Activated T-cell treated with anti-CD3 and anti-CD28 coated beads, Interleukin-2, amount 50 U/mL, for 4 hours (primary cell): ENCODE results near the gene FBN3. TPM values are rescaled to one million over a fixed set of nuclear protein-coding genes. Genes with fewer than 3 reads are reported as not detected.

Source experiments
- ATAC-seq, 2 donors: fragments of 200-7000 bp; cut with Tn5 transposase; one replicate each; pipeline ENCODE4 v1.10.0; 2021
- DNase-seq: peaks from one replicate; pipeline ENCODE4 v3.0.0-alpha.2; 2020
- H3K27me3 Mint-ChIP-seq: one replicate; pipeline ENCODE4 v1.8.0; 2021; ENCODE audit warnings: low read depth, mixed read lengths
- H3K36me3 Mint-ChIP-seq: one replicate; pipeline ENCODE4 v1.8.0; 2022; ENCODE audit warnings: mixed read lengths; ENCODE audit not compliant: insufficient read depth
- H3K4me1 Mint-ChIP-seq: one replicate; pipeline ENCODE4 v1.8.0; 2021; ENCODE audit warnings: low read depth, mixed read lengths
- H3K4me3 Mint-ChIP-seq: one replicate; pipeline ENCODE4 v1.8.0; 2021; ENCODE audit warnings: mild to moderate bottlenecking, moderate library complexity, mixed read lengths
- H3K9me3 Mint-ChIP-seq: one replicate; pipeline ENCODE4 v1.8.0; 2021; ENCODE audit warnings: mixed read lengths
- total RNA-seq, 3 donors: library from RNA; stranded (reverse); gene quantifications; one replicate each; pipeline ENCODE4 v1.2.1, GENCODE V29; 2021

Gene FBN3
- total RNA-seq, 3 donors from 2014 or later: 0.03 TPM; not detected in 2

DNA sequence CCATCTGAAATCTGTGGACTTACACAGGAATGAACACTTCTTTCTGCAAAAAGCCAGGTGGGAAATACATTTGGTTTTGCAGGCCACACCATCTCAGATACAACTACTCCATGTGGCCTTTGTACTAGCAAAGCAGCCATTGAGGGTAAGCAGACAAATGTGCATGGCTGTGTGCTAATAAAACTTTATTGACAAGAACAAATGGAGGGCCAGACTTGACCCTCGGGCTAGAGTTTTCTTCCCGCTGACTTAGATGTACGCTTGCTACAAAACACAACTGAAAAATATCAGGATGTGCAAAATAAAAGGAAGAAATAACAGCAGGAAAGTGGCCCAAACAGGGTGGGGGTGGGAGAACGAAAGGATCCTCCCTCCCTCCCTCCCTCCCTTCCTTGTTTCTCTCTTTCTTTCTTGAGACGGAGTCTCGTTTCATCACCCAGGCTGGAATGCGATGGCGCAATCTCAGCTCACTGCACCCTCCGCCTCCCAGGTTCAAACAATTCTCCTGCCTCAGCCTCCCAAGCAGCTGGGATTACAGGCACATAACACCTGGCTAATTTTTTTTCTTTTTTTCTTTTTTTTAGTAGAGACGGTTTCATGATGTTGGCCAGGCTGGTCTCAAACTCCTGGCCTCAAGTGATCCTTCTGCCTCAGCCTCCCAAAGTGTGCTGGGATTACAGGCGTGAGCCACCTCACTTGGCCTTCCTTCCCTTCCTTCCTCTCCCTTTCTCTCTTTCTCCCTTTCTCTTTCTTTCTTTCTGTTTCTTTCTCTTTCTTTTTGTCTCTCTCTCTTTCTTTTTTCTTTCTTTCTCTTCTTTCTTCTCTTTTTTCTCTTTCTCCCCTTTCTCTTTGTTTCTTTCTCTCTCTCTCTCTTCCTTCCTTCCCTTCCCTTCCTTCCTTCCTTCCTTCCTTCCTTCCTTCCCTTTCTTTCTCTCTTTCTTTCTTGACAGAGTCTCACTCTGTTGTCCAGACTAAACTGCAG lies 67.5 kb downstream of the FBN3 start:
- no peaks in the 10 kb centered on the region for H3K4me1 Mint-ChIP-seq
- H3K9me3 Mint-ChIP-seq: no peaks in the 10 kb centered on the region
- no peaks in the 10 kb centered on the region for H3K36me3 Mint-ChIP-seq

GRCh38 chr19:8080832-8081231 lies 68.6 kb downstream of the FBN3 start:
- no peaks in the 10 kb centered on the region for H3K4me1 Mint-ChIP-seq
- H3K9me3 Mint-ChIP-seq: no peaks in the 10 kb centered on the region
- H3K36me3 Mint-ChIP-seq: no peaks in the 10 kb centered on the region
- ATAC-seq (no peak), DNase-seq (no peak)
- no peak overlapping the region for H3K4me3 Mint-ChIP-seq
- H3K27me3 Mint-ChIP-seq: peaks cover 7% of the 10 kb centered on the region

More for the DNA sequence above, 67.5 kb downstream of the FBN3 start:
- DNase-seq (no peak), ATAC-seq (no peak)
- peaks cover 7% of the 10 kb centered on the region for H3K27me3 Mint-ChIP-seq
- no peak overlapping the region for H3K4me3 Mint-ChIP-seq

DNA sequence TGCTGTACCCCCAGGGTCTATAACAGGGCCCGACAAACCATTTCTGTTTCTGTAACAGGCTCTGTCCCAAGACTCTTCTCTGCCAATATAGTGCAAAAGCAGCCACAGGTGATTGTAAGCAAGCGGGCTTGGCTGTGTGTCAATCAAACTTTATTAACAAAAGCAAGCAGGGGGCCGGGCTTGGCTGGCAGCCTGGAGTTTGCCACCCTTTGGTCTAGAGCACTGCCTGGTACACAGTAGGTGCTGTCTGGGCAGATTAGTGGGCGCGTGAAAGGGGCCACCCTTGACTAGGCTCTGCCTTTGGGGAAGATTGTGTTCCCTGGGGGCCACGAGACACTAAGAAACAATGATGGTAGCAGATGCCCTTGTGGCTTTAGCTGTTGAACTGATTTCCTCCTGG lies 69.4 kb downstream of the FBN3 start:
- ATAC-seq (no peak), DNase-seq (no peak)
- Mint-ChIP-seq H3K4me3 (no peak overlapping the region), H3K4me1 (no peaks in the 10 kb centered on the region), H3K36me3 (no peaks in the 10 kb centered on the region), H3K27me3 (peaks cover 3% of the 10 kb centered on the region), H3K9me3 (no peaks in the 10 kb centered on the region)

- Mint-ChIP-seq H3K27me3 (no peaks in the 10 kb centered on the region), H3K4me3 (no peak overlapping the region), H3K36me3 (no peaks in the 10 kb centered on the region), H3K4me1 (no peaks in the 10 kb centered on the region), H3K9me3 (peaks cover 8% of the 10 kb centered on the region)
- ATAC-seq (no peak), DNase-seq (no peak)
These were observed 74.0 kb downstream of the FBN3 start for GRCh38 chr19:8075158-8076074.

GRCh38 chr19:8074501-8074900 lies 74.9 kb downstream of the FBN3 start:
- Mint-ChIP-seq H3K9me3 (peaks cover 13% of the 10 kb centered on the region), H3K36me3 (no peaks in the 10 kb centered on the region)
- ATAC-seq: no peak

GRCh38 chr19:8071912-8072311 lies 77.5 kb downstream of the FBN3 start:
- no peak overlapping the region for H3K4me3 Mint-ChIP-seq
- DNase-seq (no peak), ATAC-seq (no peak)
- no peaks in the 10 kb centered on the region for H3K36me3 Mint-ChIP-seq
- no peaks in the 10 kb centered on the region for H3K4me1 Mint-ChIP-seq
- no peaks in the 10 kb centered on the region for H3K27me3 Mint-ChIP-seq
- H3K9me3 Mint-ChIP-seq: peaks cover 20% of the 10 kb centered on the region

More at GRCh38 chr19:8074501-8074900, 74.9 kb downstream of the FBN3 start:
- Mint-ChIP-seq H3K4me1 (no peaks in the 10 kb centered on the region), H3K27me3 (no peaks in the 10 kb centered on the region), H3K4me3 (no peak overlapping the region)
- DNase-seq: no peak

- Mint-ChIP-seq H3K9me3 (peaks cover 18% of the 10 kb centered on the region), H3K36me3 (no peaks in the 10 kb centered on the region), H3K4me3 (no peak overlapping the region), H3K4me1 (no peaks in the 10 kb centered on the region), H3K27me3 (no peaks in the 10 kb centered on the region)
- DNase-seq: no peak
- ATAC-seq: no peak
These were observed 80.1 kb downstream of the FBN3 start for GRCh38 chr19:8069096-8069973.

GRCh38 chr19:8065875-8066261 lies 83.5 kb downstream of the FBN3 start:
- no peak for ATAC-seq
- H3K36me3 Mint-ChIP-seq: no peaks in the 10 kb centered on the region
- no peaks in the 10 kb centered on the region for H3K27me3 Mint-ChIP-seq
- DNase-seq: no peak
- H3K4me3 Mint-ChIP-seq: no peak overlapping the region
- H3K4me1 Mint-ChIP-seq: no peaks in the 10 kb centered on the region
- H3K9me3 Mint-ChIP-seq: peaks cover 12% of the 10 kb centered on the region

GRCh38 chr19:8064911-8065874 lies 84.2 kb downstream of the FBN3 start:
- no peak for ATAC-seq
- DNase-seq: no peak
- no peaks in the 10 kb centered on the region for H3K27me3 Mint-ChIP-seq

GRCh38 chr19:8057545-8058270 lies 91.7 kb downstream of the FBN3 start:
- Mint-ChIP-seq H3K36me3 (no peaks in the 10 kb centered on the region), H3K4me1 (no peaks in the 10 kb centered on the region), H3K4me3 (no peak overlapping the region), H3K27me3 (no peaks in the 10 kb centered on the region), H3K9me3 (no peaks in the 10 kb centered on the region)
- no peak for DNase-seq
- no peak for ATAC-seq

More at GRCh38 chr19:8064911-8065874, 84.2 kb downstream of the FBN3 start:
- peaks cover 10% of the 10 kb centered on the region for H3K9me3 Mint-ChIP-seq
- H3K36me3 Mint-ChIP-seq: no peaks in the 10 kb centered on the region
- H3K4me1 Mint-ChIP-seq: no peaks in the 10 kb centered on the region
- no peak overlapping the region for H3K4me3 Mint-ChIP-seq

DNA sequence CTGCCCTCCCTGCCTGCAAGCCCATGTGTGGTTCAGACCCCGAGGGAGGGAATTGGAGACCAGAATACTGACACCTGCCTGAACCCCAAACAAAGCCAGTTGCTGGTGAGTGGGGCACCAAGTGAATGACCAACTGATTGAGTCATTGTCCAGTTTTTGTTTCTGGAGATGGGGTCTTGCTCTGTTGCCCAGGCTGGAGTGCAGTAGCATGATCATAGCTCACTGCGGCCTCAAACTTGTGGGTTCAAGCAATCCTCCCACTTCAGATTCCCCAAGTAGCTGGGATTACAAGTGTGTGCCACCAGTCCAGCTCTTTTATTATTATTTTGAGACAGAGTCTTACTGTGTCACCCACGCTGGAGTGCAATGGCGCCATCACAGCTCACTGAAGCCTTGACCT lies 92.9 kb downstream of the FBN3 start:
- Mint-ChIP-seq H3K9me3 (no peaks in the 10 kb centered on the region), H3K27me3 (no peaks in the 10 kb centered on the region), H3K36me3 (no peaks in the 10 kb centered on the region), H3K4me3 (no peak overlapping the region), H3K4me1 (peaks cover 5% of the 10 kb centered on the region)
- ATAC-seq (no peak), DNase-seq (no peak)

GRCh38 chr19:8054169-8054568 lies 95.2 kb downstream of the FBN3 start:
- ATAC-seq: no peak
- no peaks in the 10 kb centered on the region for H3K27me3 Mint-ChIP-seq
- no peak overlapping the region for H3K4me3 Mint-ChIP-seq
- H3K9me3 Mint-ChIP-seq: no peaks in the 10 kb centered on the region
- no peak for DNase-seq
- H3K4me1 Mint-ChIP-seq: peaks cover 11% of the 10 kb centered on the region
- H3K36me3 Mint-ChIP-seq: no peaks in the 10 kb centered on the region
